GM23248 (cell line): ENCODE measurements around the gene SNX13.

Experiments used
- EZH2 ChIP-seq: fragments of 200-600 bp; sonication (generic); IDR thresholded peaks from 2 replicates; pipeline ENCODE4 v1.6.1; 2018; ENCODE audit warnings: antibody characterized with exemption, mild to moderate bottlenecking; ENCODE audit not compliant: insufficient read depth, poor library complexity, severe bottlenecking
- EZH2phosphoT487 ChIP-seq: fragments of 200-600 bp; sonication (generic); IDR thresholded peaks from 2 replicates; pipeline ENCODE4 v1.6.1; 2018; ENCODE audit warnings: antibody characterized with exemption, moderate library complexity, mild to moderate bottlenecking, low read depth; ENCODE audit not compliant: insufficient read depth

GRCh38 chr7:17939606-17940301, 540 bp downstream of the SNX13 start:
- TF ChIP-seq EZH2 (no peak), EZH2phosphoT487 (no peak)
